ENCODE measurements around the gene ADGRG6. TPM values are rescaled to one million over a fixed set of nuclear protein-coding genes. Genes with fewer than 3 reads are reported as not detected.

The ADGRG6 gene
- total RNA-seq, 1 experiment from 2014 or later = 2.5 TPM

GRCh38 chr6:142469220-142469619 is 167.4 kb downstream of the ADGRG6 start:
- Mint-ChIP-seq H3K4me3 (no peak overlapping the region), H3K4me1 (peaks cover 0 to 2% of the 10 kb centered on the region in 2 experiments; a peak in 1 of 4 replicates), H3K27me3 (ENCODE audit: low read depth) (no peaks in the 10 kb centered on the region), H3K9me3 (no peaks in the 10 kb centered on the region), H3K27ac (no peak overlapping the region), H3K36me3 (ENCODE audit: insufficient read depth in 1 of 3, low read depth in 3 of 3) (no peaks in the 10 kb centered on the region)
- Histone ChIP-seq H3K4ac (ENCODE audit: low read depth, low read length) (no peak overlapping the region), H3K18ac (ENCODE audit: insufficient read length, low read depth, low read length) (no peak overlapping the region), H3K9ac (ENCODE audit: extremely low read depth, insufficient read length, low read length) (no peak overlapping the region), H3K4me2 (ENCODE audit: insufficient read depth, insufficient read length, low read length) (no peak overlapping the region), H3K23ac (ENCODE audit: insufficient read length, low read depth, low read length) (no peak overlapping the region), H2AK5ac (ENCODE audit: insufficient read length, low read length) (no peak overlapping the region), H2BK20ac (ENCODE audit: low read depth, low read length, poor library complexity, severe bottlenecking) (no peak overlapping the region), H4K20me1 (ENCODE audit: control insufficient read depth, insufficient read depth, insufficient read length) (no peaks in the 10 kb centered on the region), H2BK15ac (ENCODE audit: low read depth, low read length) (no peak overlapping the region), H2BK120ac (ENCODE audit: low read depth, low read length, poor library complexity, severe bottlenecking) (no peak overlapping the region), H2AFZ (ENCODE audit: low read length) (no peak overlapping the region), H3K9me3 (ENCODE audit: control insufficient read depth, low read depth, low read length) (no peaks in the 10 kb centered on the region), H4K91ac (ENCODE audit: insufficient read length, low read depth, low read length) (no peak overlapping the region), H3T11ph (ENCODE audit: low read length) (no peak overlapping the region), H2BK12ac (ENCODE audit: insufficient read length, low read depth, low read length) (no peak overlapping the region), H3K4me1 (ENCODE audit: insufficient read depth, low read length) (no peaks in the 10 kb centered on the region; the same call in 1 of the 2 replicates), H3K79me2 (ENCODE audit: insufficient read depth, low read length) (no peaks in the 10 kb centered on the region), H3K56ac (ENCODE audit: insufficient read length, low read depth, low read length) (no peak overlapping the region), H3K79me1 (ENCODE audit: insufficient read depth, low read depth, low read length, poor library complexity, severe bottlenecking) (no peaks in the 10 kb centered on the region), H3K14ac (ENCODE audit: insufficient read depth, low read length) (no peak overlapping the region), H3K27me3 (ENCODE audit: insufficient read depth, low read length) (no peaks in the 10 kb centered on the region), H3K27ac (ENCODE audit: insufficient read length, low read depth, low read length) (no peak overlapping the region), H2BK5ac (ENCODE audit: insufficient read length, low read length) (no peak overlapping the region), H4K5ac (ENCODE audit: insufficient read length, low read depth, low read length) (no peak overlapping the region), H4K8ac (replicated peaks; ENCODE audit: insufficient read length, low read depth, low read length) (no peak overlapping the region), H3K23me2 (ENCODE audit: insufficient read length, low read depth, low read length, poor library complexity, severe bottlenecking) (no peaks in the 10 kb centered on the region)
- no peak for DNase-seq
- WGBS (ENCODE audit: extremely low coverage, insufficient read length, low lambda C conversion rate) = no CpG with 5 or more reads among the region's 1 CpG
- no peak for TF ChIP-seq CTCF (conservative IDR thresholded peaks at IDR 0.05)
